Measurements from ENCODE around the gene CD83. TPM values are rescaled to one million over a fixed set of nuclear protein-coding genes. Genes with fewer than 3 reads are reported as not detected.
"Not testable (repeated sequence)": the region's sequence is repeated elsewhere in the genome, so short reads cannot be mapped to it uniquely, and the experiment has no call there.

CD83 gene
- total and polyA plus RNA-seq, 4 donors: 14.5 to 31.1 (median 25.1) TPM

DNA sequence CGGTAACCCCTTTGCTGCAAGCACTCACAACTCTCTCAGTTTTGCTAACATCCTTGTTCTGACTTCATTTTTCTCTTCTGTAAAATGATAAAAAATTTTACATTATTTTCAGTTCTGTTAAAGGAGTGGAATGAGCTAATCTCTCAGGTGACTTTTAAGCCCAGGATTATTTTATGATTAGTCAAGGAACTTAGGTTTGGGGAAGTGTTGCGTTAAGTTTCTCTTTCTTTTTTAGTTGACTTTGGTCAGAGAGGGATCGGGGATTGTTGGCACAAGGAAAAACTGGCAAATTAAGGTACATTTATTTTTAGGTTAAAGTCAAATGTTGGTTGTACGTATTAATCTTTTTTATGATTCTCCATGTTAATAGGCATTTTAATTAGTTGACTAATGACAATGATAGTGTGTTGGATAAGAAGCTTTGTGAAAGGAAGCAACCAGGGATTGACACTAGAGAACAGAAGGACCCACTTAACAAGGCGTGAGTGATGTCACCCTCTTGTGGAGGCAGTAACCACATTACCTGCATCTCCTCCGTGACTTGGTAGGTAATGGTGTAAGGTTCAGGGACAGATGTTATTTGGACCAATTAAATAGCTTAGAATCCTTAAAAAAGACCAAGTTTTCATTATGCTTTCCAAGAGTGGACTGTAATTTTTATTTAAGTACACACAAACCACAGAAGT, 31.6 kb downstream of the CD83 start:
- Histone ChIP-seq H3K4me1 (ENCODE audit: control insufficient read depth in 5 of 5, insufficient read depth in 5 of 5, low read length in 5 of 5) (peaks cover 0 to 16% (median 6%) of the 10 kb centered on the region in 5 donors), H3K36me3 (ENCODE audit: control insufficient read depth in 4 of 4, insufficient read depth in 4 of 4, low read length in 4 of 4) (no peaks in the 10 kb centered on the region), H3K27me3 (ENCODE audit: control insufficient read depth in 3 of 3, insufficient read depth in 3 of 3, low read length in 2 of 3) (no peaks in the 10 kb centered on the region), H3K27ac (ENCODE audit: low read depth in 1 of 2, low read length in 1 of 2) (no peak overlapping the region), H3K9ac (ENCODE audit: insufficient read depth in 1 of 2, low read length in 2 of 2) (no peak overlapping the region), H3K9me3 (ENCODE audit: control insufficient read depth in 4 of 4, insufficient read depth in 3 of 4, low read length in 3 of 4) (no peaks in the 10 kb centered on the region), H3K4me3 (no peak overlapping the region)
- DNase-seq (no peak), ATAC-seq (ENCODE audit: insufficient read depth, low FRiP score) (no peak)
- TF ChIP-seq, protein P1, sequence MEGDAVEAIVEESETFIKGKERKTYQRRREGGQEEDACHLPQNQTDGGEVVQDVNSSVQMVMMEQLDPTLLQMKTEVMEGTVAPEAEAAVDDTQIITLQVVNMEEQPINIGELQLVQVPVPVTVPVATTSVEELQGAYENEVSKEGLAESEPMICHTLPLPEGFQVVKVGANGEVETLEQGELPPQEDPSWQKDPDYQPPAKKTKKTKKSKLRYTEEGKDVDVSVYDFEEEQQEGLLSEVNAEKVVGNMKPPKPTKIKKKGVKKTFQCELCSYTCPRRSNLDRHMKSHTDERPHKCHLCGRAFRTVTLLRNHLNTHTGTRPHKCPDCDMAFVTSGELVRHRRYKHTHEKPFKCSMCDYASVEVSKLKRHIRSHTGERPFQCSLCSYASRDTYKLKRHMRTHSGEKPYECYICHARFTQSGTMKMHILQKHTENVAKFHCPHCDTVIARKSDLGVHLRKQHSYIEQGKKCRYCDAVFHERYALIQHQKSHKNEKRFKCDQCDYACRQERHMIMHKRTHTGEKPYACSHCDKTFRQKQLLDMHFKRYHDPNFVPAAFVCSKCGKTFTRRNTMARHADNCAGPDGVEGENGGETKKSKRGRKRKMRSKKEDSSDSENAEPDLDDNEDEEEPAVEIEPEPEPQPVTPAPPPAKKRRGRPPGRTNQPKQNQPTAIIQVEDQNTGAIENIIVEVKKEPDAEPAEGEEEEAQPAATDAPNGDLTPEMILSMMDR (IDR thresholded peaks at IDR 0.05; ENCODE audit: control extremely low read depth, extremely low read depth): no peak
- WGBS, 2 donors: 56 to 66% methylated on average over 6 of the region's 6 CpGs

DNA sequence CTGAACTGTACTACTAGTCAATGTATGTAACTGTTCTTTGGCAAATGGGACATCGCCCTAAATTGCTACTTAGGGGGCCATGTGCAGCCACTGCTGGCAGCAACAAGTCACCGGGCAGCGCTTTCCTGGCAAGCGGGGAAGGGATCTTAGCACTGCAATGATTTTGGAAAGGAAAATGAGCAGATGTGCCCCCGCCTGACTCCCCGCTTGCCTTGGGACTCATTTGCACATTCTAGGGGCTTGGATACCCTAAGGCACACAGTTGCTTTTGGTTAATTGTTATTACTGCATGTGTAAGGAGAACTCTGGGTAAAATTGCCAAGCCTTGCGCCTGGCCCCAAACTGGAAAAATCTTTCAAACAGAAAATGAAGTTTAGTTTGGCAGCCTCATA, 32.2 kb downstream of the CD83 start:
- Histone ChIP-seq H3K9me3 (ENCODE audit: control insufficient read depth in 4 of 4, insufficient read depth in 3 of 4, low read length in 3 of 4) (no peaks in the 10 kb centered on the region), H3K27me3 (ENCODE audit: control insufficient read depth in 3 of 3, insufficient read depth in 3 of 3, low read length in 2 of 3) (no peaks in the 10 kb centered on the region)
- TF ChIP-seq, protein P1 (IDR thresholded peaks at IDR 0.05; ENCODE audit: control extremely low read depth, extremely low read depth): no peak

DNA sequence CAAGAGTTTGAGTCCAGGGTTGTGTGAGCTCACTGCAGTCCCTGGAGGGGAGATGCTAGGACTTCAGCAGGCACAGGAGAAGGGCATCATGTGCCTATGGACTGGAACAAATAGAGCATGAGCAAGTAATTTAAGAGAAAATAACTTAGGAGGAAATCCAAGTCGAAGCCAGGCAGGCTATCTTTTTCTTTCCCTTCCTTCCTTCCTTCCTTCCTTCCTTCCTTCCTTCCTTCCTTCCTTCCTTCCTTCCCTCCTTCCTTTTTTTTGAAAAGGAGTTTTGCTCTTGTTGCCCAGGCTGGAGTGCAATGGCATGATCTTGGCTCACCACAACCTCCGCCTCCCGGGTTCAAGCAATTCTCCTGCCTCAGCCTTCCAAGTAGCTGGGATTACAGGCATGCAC, 33.7 kb downstream of the CD83 start:
- 72 to 80% methylated on average over 2 to 3 of the region's 3 CpGs for WGBS, 2 donors
- ATAC-seq (ENCODE audit: insufficient read depth, low FRiP score); H3K4me3 ChIP-seq; H3K27ac ChIP-seq (ENCODE audit: low read depth in 1 of 2, low read length in 1 of 2); DNase-seq; H3K9me3 ChIP-seq (ENCODE audit: control insufficient read depth in 4 of 4, insufficient read depth in 3 of 4, low read length in 3 of 4); H3K9ac ChIP-seq (ENCODE audit: insufficient read depth in 1 of 2, low read length in 2 of 2); H3K27me3 ChIP-seq (ENCODE audit: control insufficient read depth in 3 of 3, insufficient read depth in 3 of 3, low read length in 2 of 3); H3K36me3 ChIP-seq (ENCODE audit: control insufficient read depth in 4 of 4, insufficient read depth in 4 of 4, low read length in 4 of 4): not testable (repeated sequence)
- H3K4me1 ChIP-seq (ENCODE audit: control insufficient read depth in 5 of 5, insufficient read depth in 5 of 5, low read length in 5 of 5): peaks cover 0 to 16% (median 6%) of the 10 kb centered on the region in 5 donors

More for the DNA sequence above, 32.2 kb downstream of the CD83 start:
- Histone ChIP-seq H3K4me1 (ENCODE audit: control insufficient read depth in 5 of 5, insufficient read depth in 5 of 5, low read length in 5 of 5) (peaks cover 0 to 16% (median 6%) of the 10 kb centered on the region in 5 donors), H3K36me3 (ENCODE audit: control insufficient read depth in 4 of 4, insufficient read depth in 4 of 4, low read length in 4 of 4) (no peaks in the 10 kb centered on the region), H3K27ac (ENCODE audit: low read depth in 1 of 2, low read length in 1 of 2) (no peak overlapping the region), H3K4me3 (no peak overlapping the region), H3K9ac (ENCODE audit: insufficient read depth in 1 of 2, low read length in 2 of 2) (no peak overlapping the region)
- DNase-seq (no peak), ATAC-seq (ENCODE audit: insufficient read depth, low FRiP score) (no peak)
- 96 to 97% methylated on average over 7 of the region's 7 CpGs for WGBS, 2 donors

DNA sequence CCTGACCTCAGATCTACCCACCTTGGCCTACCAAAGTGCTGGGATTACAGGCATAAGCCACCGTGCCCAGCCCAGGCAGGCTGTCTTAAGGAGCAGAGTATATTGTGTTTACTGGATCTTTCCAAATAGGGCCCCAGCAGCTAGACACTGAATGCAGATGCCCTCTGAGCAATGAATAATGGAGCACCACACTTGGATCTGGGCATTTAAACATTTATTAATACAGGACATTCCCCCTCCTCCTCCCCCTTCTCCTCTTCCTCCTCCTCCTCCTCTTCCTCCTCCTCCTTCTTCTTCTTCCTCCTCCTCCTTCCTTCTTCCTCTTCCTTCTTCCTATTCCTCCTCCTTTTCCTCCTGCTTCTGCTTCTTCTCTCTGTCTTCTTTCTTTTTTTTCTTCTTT, 34.2 kb downstream of the CD83 start:
- Histone ChIP-seq H3K4me3 (no peak overlapping the region), H3K27me3 (ENCODE audit: control insufficient read depth in 3 of 3, insufficient read depth in 3 of 3, low read length in 2 of 3) (no peaks in the 10 kb centered on the region), H3K9ac (ENCODE audit: insufficient read depth in 1 of 2, low read length in 2 of 2) (no peak overlapping the region), H3K9me3 (ENCODE audit: control insufficient read depth in 4 of 4, insufficient read depth in 3 of 4, low read length in 3 of 4) (no peaks in the 10 kb centered on the region), H3K36me3 (ENCODE audit: control insufficient read depth in 4 of 4, insufficient read depth in 4 of 4, low read length in 4 of 4) (no peaks in the 10 kb centered on the region), H3K4me1 (ENCODE audit: control insufficient read depth in 5 of 5, insufficient read depth in 5 of 5, low read length in 5 of 5) (peaks cover 0 to 11% (median 2%) of the 10 kb centered on the region in 5 donors), H3K27ac (ENCODE audit: low read depth in 1 of 2, low read length in 1 of 2) (no peak overlapping the region)
- TF ChIP-seq, protein P1 (IDR thresholded peaks at IDR 0.05; ENCODE audit: control extremely low read depth, extremely low read depth): no peak
- ATAC-seq (ENCODE audit: insufficient read depth, low FRiP score): no peak
- WGBS, 2 donors: 92 to 100% methylated on average over 1 of the region's 1 CpG
- DNase-seq: no peak

All from lung (tissue), 12 donors.